ENCODE results near the gene DYNLRB2. TPM values are rescaled to one million over a fixed set of nuclear protein-coding genes. Genes with fewer than 3 reads are reported as not detected.

DYNLRB2 gene
- 0.40 TPM for total RNA-seq
- polyA plus RNA-seq (ENCODE audit: insufficient read depth in 1 of 8, insufficient read length in 8 of 8, low replicate concordance in 1 of 8) = 1 to 10 TPM in 2 of 8 donors, under 1 TPM in 6; 0.32 to 1.0 (median 0.51) TPM
- long read RNA-seq, donor 1 = 0 reads
- long read RNA-seq, donor 2 = 0 reads
- long read RNA-seq, donor 3 = 0 reads
- long read RNA-seq, donor 4 = 0 reads
- long read RNA-seq, donor 5 = 0 reads
- long read RNA-seq, donor 6, partial matches to known transcripts = 0 of 1 reads
- long read RNA-seq, donor 6, other reads (novel, unspliced or antisense) = 0 of 1 reads
- long read RNA-seq, donor 7 = 0 reads
- long read RNA-seq, donor 8 = 0 reads
- long read RNA-seq, donor 9 = 0 reads
- long read RNA-seq, donor 10 = 0 reads
- long read RNA-seq, donor 11 = 0 reads

DNA sequence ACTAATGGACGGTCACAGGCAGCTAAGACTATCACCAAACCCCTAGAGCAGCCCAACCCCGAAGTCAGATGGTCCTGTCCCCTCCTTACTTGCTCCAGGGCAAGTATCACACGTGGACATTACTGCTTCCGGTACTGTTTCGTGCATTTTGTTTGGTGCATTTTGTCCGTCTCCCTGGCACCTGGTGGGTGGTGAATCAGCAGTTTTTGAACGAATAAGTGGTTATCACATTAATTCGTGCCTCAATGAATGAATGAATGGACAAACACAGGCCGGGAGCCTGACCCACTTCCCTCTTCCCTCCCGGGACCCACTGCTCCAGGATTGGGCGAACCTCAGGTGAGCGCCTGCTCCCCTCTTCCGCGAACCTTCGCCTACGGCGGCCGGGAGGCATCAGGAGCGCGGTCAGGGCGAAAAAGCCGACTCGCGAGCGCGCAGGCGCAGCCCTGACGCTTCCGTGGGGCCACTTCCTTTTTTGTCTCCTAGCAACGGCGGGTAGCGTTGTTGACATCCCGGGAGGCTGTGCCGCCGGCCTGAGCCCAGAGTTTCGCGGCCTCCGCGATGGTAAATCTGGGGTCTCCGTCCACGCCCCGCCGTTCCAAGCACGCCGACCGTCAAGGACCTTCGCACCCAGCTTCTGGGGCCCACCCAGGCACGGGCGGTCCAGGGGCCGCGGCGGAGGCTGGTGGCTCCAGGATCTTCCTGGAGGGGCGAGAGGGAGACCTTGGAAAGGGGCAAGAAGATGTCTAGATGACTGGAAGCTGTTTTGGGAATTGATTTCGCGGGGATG, at the start of gene DYNLRB2:
TSS of gene DYNLRB2 (plus strand) at position 478 of the 790 bp plus-strand sequence. CDS start at position 562, 84 bp downstream.
- Histone ChIP-seq H3K36me3 (ENCODE audit: control insufficient read depth, insufficient read depth, low read length) (no peaks in the 10 kb centered on the region), H3K4me3 (ENCODE audit: low read length) (peak within 1 kb of the TSS; percentile 77), H3K27ac (ENCODE audit: low read length) (peak within 1 kb of the TSS; percentile 45), H3K27me3 (ENCODE audit: control insufficient read depth, insufficient read depth, low read length) (peaks cover 5% of the 10 kb centered on the region), H3K4me1 (ENCODE audit: control insufficient read depth, insufficient read depth, low read length) (peaks cover 6% of the 10 kb centered on the region), H3K9me3 (replicated peaks; ENCODE audit: control insufficient read depth, low read depth, low read length) (no peaks in the 10 kb centered on the region)
- under 1% methylated on average over 49 of the region's 55 CpGs for WGBS (ENCODE audit: insufficient coverage)
- DNase-seq = peak; percentile 97

DNA sequence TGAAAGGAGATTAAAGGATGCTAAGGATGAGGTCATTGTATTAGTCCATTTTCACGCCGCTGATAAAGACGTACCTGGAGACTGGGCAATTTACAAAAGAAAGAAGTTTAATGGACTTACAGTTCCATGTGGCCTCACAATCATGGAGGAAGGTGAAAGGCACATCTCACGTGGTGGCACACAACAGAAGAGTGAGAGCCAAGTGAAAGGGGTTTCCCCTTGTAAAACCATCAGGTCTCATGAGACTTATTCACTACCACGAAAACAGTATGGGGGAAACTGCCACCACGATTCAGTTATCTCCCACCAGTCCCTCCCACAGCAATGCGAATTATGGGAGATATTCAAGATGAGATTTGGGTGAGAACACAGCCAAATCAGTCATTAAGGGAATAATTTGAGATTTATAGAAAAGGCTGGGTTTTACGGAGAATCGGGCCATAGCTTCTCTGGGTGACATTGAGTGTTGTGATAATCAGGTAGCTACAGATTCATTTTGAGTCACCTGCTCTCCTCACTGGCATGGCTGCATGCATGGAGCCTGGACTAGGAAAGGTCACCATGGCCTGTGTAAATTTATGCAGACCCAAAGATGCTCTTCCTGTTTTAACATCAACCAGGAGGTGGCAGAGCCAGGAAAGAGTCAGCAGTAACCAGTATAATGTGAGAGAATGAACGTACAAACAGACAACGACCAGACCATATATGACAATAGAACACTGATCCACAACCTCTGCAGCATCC, 40.5 kb upstream of the DYNLRB2 start:
- no peaks in the 10 kb centered on the region for H3K36me3 ChIP-seq (ENCODE audit: control insufficient read depth, insufficient read depth, low read length)
- no peaks in the 10 kb centered on the region for H3K27me3 ChIP-seq (ENCODE audit: control insufficient read depth, insufficient read depth, low read length)
- 88% methylated on average over 4 of the region's 11 CpGs for WGBS (ENCODE audit: insufficient coverage)
- no peak overlapping the region for H3K27ac ChIP-seq (ENCODE audit: low read length)
- peaks cover 3% of the 10 kb centered on the region for H3K4me1 ChIP-seq (ENCODE audit: control insufficient read depth, insufficient read depth, low read length)
- DNase-seq = no peak
- H3K4me3 ChIP-seq (ENCODE audit: low read length) = no peak overlapping the region
- H3K9me3 ChIP-seq (replicated peaks; ENCODE audit: control insufficient read depth, low read depth, low read length) = no peaks in the 10 kb centered on the region

DNA sequence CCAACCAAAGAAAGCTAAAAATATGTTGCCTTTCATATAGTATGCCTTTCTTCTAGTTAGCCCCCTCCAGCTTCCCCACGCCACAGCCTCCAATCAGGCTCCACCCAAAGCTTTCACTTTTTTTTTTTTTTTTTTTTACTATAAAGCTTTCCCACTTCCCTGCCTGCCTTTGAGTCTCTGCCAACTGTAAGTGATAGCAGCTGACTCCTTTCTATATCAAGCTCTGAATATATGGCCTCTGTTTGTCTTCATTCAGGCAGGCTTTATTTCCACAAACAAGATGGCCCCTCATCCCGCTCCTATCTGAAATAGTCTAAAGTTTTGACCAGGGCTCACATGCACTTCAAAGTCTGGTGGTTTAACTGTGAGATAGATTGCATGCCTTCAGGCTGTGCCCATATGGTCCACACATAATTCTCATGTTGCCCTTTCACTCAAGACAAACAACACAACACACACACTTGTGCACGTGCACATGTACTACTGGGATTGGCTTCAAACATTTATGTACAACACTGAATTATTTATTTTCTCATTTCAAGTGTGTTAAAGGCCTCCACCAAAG, 39.8 kb upstream of the DYNLRB2 start:
- WGBS (ENCODE audit: insufficient coverage) = 65% methylated on average over 2 of the region's 3 CpGs
- Histone ChIP-seq H3K4me3 (ENCODE audit: low read length) (no peak overlapping the region), H3K27ac (ENCODE audit: low read length) (no peak overlapping the region), H3K36me3 (ENCODE audit: control insufficient read depth, insufficient read depth, low read length) (no peaks in the 10 kb centered on the region), H3K4me1 (ENCODE audit: control insufficient read depth, insufficient read depth, low read length) (peaks cover 3% of the 10 kb centered on the region), H3K9me3 (replicated peaks; ENCODE audit: control insufficient read depth, low read depth, low read length) (no peaks in the 10 kb centered on the region), H3K27me3 (ENCODE audit: control insufficient read depth, insufficient read depth, low read length) (no peaks in the 10 kb centered on the region)
- DNase-seq = peak; percentile 8

DNA sequence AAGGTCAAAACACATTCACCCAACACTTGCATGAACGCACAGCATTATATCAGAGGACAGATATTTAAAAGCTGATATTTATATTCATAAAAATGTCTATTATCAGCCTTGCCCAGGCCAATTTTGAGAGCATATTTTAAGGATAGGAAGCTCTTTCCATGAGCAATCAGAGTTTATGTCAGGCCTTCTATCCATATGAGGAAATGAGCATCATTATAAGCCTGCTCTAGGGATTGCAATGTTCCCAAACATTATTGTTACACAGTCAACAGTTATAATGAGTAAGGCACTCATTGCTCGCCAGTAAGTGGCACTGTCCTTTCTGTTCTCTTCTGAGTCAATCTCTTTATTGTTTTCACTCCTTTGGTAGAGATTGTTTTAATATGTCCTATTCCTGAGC, 37.7 kb upstream of the DYNLRB2 start:
- Histone ChIP-seq H3K27ac (ENCODE audit: low read length) (no peak overlapping the region), H3K36me3 (ENCODE audit: control insufficient read depth, insufficient read depth, low read length) (no peaks in the 10 kb centered on the region), H3K4me3 (ENCODE audit: low read length) (no peak overlapping the region), H3K9me3 (replicated peaks; ENCODE audit: control insufficient read depth, low read depth, low read length) (no peaks in the 10 kb centered on the region), H3K4me1 (ENCODE audit: control insufficient read depth, insufficient read depth, low read length) (peaks cover 3% of the 10 kb centered on the region), H3K27me3 (ENCODE audit: control insufficient read depth, insufficient read depth, low read length) (no peaks in the 10 kb centered on the region)
- peak; percentile 23 for DNase-seq
- WGBS (ENCODE audit: insufficient coverage) = no CpG with 5 or more reads among the region's 2 CpGs

DNA sequence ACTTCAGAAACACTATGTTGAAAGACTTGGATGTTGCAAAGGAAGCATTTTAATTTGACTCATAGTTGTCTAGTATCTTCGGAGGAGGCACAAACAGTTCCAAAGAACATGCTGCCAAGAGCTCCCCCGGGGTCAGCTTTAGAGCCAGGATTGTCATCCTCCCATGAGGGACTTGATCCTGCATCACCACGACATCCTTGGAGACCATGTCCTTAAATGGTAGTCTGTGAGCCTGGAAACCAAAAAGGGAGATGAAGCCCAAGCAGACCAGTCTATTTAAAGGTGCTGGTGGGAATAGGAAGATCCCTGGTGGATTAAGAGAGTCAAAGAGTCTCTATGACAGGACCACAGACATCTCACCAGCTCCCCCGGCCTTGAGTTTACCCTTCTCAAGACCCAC, 33.3 kb upstream of the DYNLRB2 start:
- DNase-seq = peak; percentile 26
- Histone ChIP-seq H3K27ac (ENCODE audit: low read length) (no peak overlapping the region), H3K4me3 (ENCODE audit: low read length) (no peak overlapping the region), H3K9me3 (replicated peaks; ENCODE audit: control insufficient read depth, low read depth, low read length) (no peaks in the 10 kb centered on the region), H3K36me3 (ENCODE audit: control insufficient read depth, insufficient read depth, low read length) (no peaks in the 10 kb centered on the region), H3K4me1 (ENCODE audit: control insufficient read depth, insufficient read depth, low read length) (no peaks in the 10 kb centered on the region), H3K27me3 (ENCODE audit: control insufficient read depth, insufficient read depth, low read length) (peaks cover 3% of the 10 kb centered on the region)
- 79% methylated on average over 3 of the region's 4 CpGs for WGBS (ENCODE audit: insufficient coverage)

DNA sequence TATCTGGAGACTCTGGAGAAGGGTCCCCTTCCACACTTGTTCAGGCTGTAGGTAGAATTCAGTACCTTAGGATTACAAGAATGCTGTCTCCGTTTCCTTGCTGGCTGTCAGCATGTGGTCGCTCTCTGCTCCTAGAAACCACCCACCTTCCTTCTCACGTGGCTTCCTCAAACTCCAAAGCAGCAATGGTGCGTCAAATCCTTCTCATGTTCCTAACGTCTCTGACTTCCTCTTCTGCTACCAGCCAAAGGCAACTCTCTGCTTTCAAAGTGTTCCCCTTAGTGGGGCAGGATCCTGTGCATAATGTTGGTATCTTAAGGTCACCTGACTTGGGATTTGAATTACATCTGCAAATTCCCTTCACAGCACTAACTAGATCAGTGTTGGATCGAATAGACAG, 30.9 kb upstream of the DYNLRB2 start:
- no peak overlapping the region for H3K4me3 ChIP-seq (ENCODE audit: low read length)
- 19% methylated on average over 5 of the region's 6 CpGs for WGBS (ENCODE audit: insufficient coverage)
- H3K27me3 ChIP-seq (ENCODE audit: control insufficient read depth, insufficient read depth, low read length) = peaks cover 3% of the 10 kb centered on the region
- no peaks in the 10 kb centered on the region for H3K36me3 ChIP-seq (ENCODE audit: control insufficient read depth, insufficient read depth, low read length)
- no peaks in the 10 kb centered on the region for H3K9me3 ChIP-seq (replicated peaks; ENCODE audit: control insufficient read depth, low read depth, low read length)
- DNase-seq = no peak
- H3K27ac ChIP-seq (ENCODE audit: low read length) = no peak overlapping the region
- no peaks in the 10 kb centered on the region for H3K4me1 ChIP-seq (ENCODE audit: control insufficient read depth, insufficient read depth, low read length)

DNA sequence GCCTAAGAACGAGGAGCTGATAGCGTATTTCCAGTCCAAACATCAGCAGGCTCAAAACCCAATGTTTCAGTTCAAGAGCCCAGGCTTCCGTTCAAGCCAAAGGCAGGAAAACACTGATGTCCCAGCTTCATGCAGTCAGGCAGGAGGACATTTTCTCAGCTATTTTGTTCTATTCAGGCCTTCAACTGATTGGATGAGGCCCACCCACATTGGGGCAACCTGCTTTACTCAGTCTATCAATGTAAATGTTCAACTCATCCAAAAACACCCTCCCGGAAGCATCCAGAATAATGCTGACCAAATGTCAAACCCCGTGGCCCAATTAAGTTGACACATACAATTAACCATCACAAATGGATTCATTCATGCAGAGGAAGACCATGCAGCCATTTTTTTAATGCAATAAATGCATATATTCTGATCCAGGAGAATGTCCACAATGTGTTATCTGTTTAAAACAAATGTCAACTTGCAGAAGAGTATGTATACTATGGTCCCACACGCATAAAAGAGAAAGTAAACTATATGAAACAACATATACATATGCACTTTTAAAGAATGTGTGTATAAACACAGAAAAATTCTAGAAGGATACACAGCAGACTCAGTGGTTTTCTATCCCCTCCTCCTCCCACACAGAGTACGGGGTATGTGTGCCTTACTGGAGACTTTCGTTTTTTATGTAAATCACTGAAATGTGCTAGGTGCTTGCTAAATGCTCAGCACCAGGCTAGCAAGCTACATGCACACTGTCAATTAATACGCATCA, 28.8 kb upstream of the DYNLRB2 start:
- H3K9me3 ChIP-seq (replicated peaks; ENCODE audit: control insufficient read depth, low read depth, low read length) = no peaks in the 10 kb centered on the region
- WGBS (ENCODE audit: insufficient coverage) = 83% methylated on average over 3 of the region's 9 CpGs
- H3K36me3 ChIP-seq (ENCODE audit: control insufficient read depth, insufficient read depth, low read length) = no peaks in the 10 kb centered on the region
- H3K27me3 ChIP-seq (ENCODE audit: control insufficient read depth, insufficient read depth, low read length) = peaks cover 3% of the 10 kb centered on the region
- no peak for DNase-seq
- no peak overlapping the region for H3K27ac ChIP-seq (ENCODE audit: low read length)
- no peak overlapping the region for H3K4me3 ChIP-seq (ENCODE audit: low read length)
- no peaks in the 10 kb centered on the region for H3K4me1 ChIP-seq (ENCODE audit: control insufficient read depth, insufficient read depth, low read length)

DNA sequence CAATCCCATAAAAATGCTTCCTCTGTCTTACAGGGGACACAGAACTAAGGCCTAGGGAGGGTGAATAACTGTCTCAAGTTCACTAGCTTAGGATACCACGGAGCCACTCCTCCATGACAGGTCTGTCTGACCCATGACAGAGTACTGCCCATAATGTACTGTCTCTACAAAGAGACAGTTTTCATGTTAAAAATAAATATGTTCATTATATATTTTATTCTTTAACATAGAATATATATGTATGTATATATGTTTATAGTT, 28.3 kb upstream of the DYNLRB2 start:
- H3K4me3 ChIP-seq (ENCODE audit: low read length) = no peak overlapping the region
- peaks cover 3% of the 10 kb centered on the region for H3K27me3 ChIP-seq (ENCODE audit: control insufficient read depth, insufficient read depth, low read length)
- DNase-seq = no peak
- H3K9me3 ChIP-seq (replicated peaks; ENCODE audit: control insufficient read depth, low read depth, low read length) = no peaks in the 10 kb centered on the region
- no CpG with 5 or more reads among the region's 1 CpG for WGBS (ENCODE audit: insufficient coverage)
- no peak overlapping the region for H3K27ac ChIP-seq (ENCODE audit: low read length)
- H3K4me1 ChIP-seq (ENCODE audit: control insufficient read depth, insufficient read depth, low read length) = no peaks in the 10 kb centered on the region
- H3K36me3 ChIP-seq (ENCODE audit: control insufficient read depth, insufficient read depth, low read length) = no peaks in the 10 kb centered on the region

DNA sequence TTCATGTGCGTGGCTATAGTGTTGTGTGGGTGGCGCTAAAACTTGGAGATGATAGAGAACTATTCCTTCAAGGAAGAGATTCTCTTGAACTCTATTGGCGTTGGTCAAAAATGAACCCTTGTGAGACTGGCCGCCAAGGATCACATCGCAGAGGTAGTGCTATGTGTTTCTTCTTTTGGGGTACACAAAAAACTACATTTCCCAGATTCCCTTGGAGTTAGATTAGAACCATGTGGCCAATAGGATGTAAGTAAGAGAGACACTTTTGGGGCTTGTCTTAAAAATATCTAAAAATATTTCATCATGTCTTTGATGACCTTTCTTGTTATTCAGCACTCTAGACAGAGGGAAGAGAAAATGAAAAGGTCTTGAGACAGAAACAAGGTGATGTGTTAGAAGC, 25.4 kb upstream of the DYNLRB2 start:
- no peak overlapping the region for H3K27ac ChIP-seq (ENCODE audit: low read length)
- H3K4me1 ChIP-seq (ENCODE audit: control insufficient read depth, insufficient read depth, low read length) = no peaks in the 10 kb centered on the region
- peaks cover 3% of the 10 kb centered on the region for H3K27me3 ChIP-seq (ENCODE audit: control insufficient read depth, insufficient read depth, low read length)
- no peaks in the 10 kb centered on the region for H3K36me3 ChIP-seq (ENCODE audit: control insufficient read depth, insufficient read depth, low read length)
- DNase-seq = no peak
- 100% methylated on average over 1 of the region's 5 CpGs for WGBS (ENCODE audit: insufficient coverage)
- no peak overlapping the region for H3K4me3 ChIP-seq (ENCODE audit: low read length)
- no peaks in the 10 kb centered on the region for H3K9me3 ChIP-seq (replicated peaks; ENCODE audit: control insufficient read depth, low read depth, low read length)
